IPS-15b (cell line): ENCODE measurements around the gene RC3H1.
"Not testable (repeated sequence)": the region's sequence is repeated elsewhere in the genome, so short reads cannot be mapped to it uniquely, and the experiment has no call there.

Experiments used
- H3K27me3 ChIP-seq: one replicate; pipeline ENCODE4 v1.6.1; 2013; ENCODE audit warnings: low read length; ENCODE audit not compliant: control insufficient read depth, insufficient read depth
- H3K36me3 ChIP-seq: one replicate; pipeline ENCODE4 v1.6.1; 2013; ENCODE audit warnings: low read length; ENCODE audit not compliant: control insufficient read depth, insufficient read depth
- H3K4me1 ChIP-seq: one replicate; pipeline ENCODE4 v1.6.1; 2013; ENCODE audit warnings: mild to moderate bottlenecking, low read length; ENCODE audit not compliant: control insufficient read depth, insufficient read depth
- H3K4me3 ChIP-seq: one replicate; pipeline ENCODE4 v1.5.1; 2013; ENCODE audit warnings: low read depth, low read length
- H3K9ac ChIP-seq: one replicate; pipeline ENCODE4 v1.6.1; 2013; ENCODE audit warnings: low read depth, mild to moderate bottlenecking, low read length
- H3K9me3 ChIP-seq: one replicate; pipeline ENCODE4 v1.6.1; 2013; ENCODE audit warnings: mild to moderate bottlenecking, low read length; ENCODE audit not compliant: control insufficient read depth, insufficient read depth

RC3H1 gene

GRCh38 chr1:173995475-173995874 is 26.7 kb downstream of the RC3H1 start:
- Histone ChIP-seq H3K36me3 (no peaks in the 10 kb centered on the region), H3K27me3 (no peaks in the 10 kb centered on the region), H3K9ac (no peak overlapping the region), H3K4me3 (no peak overlapping the region), H3K4me1 (no peaks in the 10 kb centered on the region), H3K9me3 (no peaks in the 10 kb centered on the region)

GRCh38 chr1:173993948-173994347 is 28.2 kb downstream of the RC3H1 start:
- H3K27me3 ChIP-seq, H3K9ac ChIP-seq, H3K9me3 ChIP-seq, H3K4me1 ChIP-seq, H3K4me3 ChIP-seq, H3K36me3 ChIP-seq: not testable (repeated sequence)

DNA sequence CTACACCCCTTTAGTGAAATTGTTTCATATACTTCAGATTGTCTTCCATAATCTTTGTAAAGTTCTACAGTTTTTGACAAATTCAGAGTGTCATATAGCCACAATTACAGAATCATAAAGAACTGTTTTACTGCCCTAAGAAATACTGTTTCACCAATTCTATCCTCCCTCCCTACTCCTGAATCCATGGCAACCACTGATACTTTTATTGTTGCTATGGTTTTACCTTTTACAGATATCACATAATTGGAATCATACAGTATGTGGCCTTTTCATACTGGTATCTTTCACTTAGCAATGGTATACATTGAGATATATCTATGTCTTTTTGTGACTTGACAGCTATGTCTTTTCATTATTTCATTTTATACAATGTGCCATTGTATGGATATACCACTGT is 34.1 kb downstream of the RC3H1 start:
- no peaks in the 10 kb centered on the region for H3K9me3 ChIP-seq
- no peak overlapping the region for H3K4me3 ChIP-seq
- peaks cover 8% of the 10 kb centered on the region for H3K36me3 ChIP-seq
- H3K4me1 ChIP-seq = no peaks in the 10 kb centered on the region
- H3K27me3 ChIP-seq = no peaks in the 10 kb centered on the region
- H3K9ac ChIP-seq = no peak overlapping the region

GRCh38 chr1:173986951-173987350 is 35.2 kb downstream of the RC3H1 start:
- Histone ChIP-seq H3K4me1 (no peaks in the 10 kb centered on the region), H3K4me3 (no peak overlapping the region), H3K9me3 (no peaks in the 10 kb centered on the region), H3K27me3 (no peaks in the 10 kb centered on the region), H3K9ac (no peak overlapping the region), H3K36me3 (peaks cover 8% of the 10 kb centered on the region)

GRCh38 chr1:173970252-173970651 is 51.9 kb downstream of the RC3H1 start:
- no peaks in the 10 kb centered on the region for H3K9me3 ChIP-seq
- H3K4me1 ChIP-seq = no peaks in the 10 kb centered on the region
- H3K27me3 ChIP-seq = no peaks in the 10 kb centered on the region
- H3K4me3 ChIP-seq = no peak overlapping the region
- peaks cover 6% of the 10 kb centered on the region for H3K36me3 ChIP-seq
- no peak overlapping the region for H3K9ac ChIP-seq

DNA sequence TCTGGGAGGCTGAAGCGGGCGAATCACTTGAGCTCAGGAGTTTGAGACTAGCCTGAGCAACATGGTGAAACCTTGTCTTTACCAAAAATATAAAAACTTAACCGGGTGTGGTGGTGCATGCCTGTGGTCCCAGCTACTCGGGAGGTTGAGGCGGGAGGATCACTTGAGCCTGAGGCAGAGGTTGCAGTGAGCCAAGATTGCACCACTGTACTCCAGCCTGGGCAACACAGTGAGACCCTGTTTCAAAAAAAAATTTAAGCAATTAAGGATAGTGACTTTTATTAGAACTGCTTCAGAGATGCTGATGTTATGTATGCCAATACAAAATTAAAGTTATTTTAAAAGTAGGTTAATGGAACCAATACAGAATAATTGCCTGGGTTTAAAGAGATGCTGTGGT is 56.3 kb downstream of the RC3H1 start:
- H3K4me3 ChIP-seq, H3K9ac ChIP-seq, H3K4me1 ChIP-seq, H3K9me3 ChIP-seq, H3K27me3 ChIP-seq: not testable (repeated sequence)
- peaks cover 12% of the 10 kb centered on the region for H3K36me3 ChIP-seq

DNA sequence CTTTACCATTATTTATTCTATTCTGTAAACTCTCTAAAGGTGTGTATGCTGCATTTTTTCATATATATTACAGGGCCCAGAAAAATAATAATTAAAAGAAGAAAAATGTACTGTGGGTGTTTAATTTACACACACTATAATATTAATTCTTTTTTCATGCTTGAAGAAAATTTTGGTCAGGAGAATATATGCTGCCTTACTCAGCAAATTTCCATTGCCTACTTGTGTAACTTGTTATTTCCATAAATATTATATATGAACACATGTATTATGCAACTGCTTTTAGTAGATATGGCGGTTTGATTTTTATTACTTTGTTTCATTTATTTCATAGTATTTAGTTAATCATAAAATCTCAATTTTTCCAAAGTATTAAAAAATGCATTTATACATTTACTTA is 58.7 kb downstream of the RC3H1 start:
- H3K4me1 ChIP-seq = no peaks in the 10 kb centered on the region
- H3K9ac ChIP-seq = no peak overlapping the region
- peaks cover 18% of the 10 kb centered on the region for H3K36me3 ChIP-seq

DNA sequence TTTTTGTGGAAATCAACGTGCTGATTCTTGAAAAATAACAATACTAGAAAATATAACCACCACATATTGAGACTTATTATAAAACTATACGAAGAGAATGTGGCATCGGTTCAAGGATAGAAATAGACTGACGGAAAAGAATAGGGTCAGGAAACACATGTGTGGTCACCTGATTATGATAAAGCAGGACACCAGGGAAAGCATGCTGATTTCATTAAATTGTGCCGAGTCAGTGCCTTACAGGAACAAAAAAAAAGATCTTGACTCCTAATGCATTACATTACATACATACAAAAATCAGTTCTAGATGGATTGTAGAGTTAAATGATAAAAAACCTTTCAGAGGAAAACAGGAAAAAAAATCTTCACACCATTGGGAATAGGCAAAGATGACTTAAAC is 61.5 kb downstream of the RC3H1 start:
- Histone ChIP-seq H3K4me1 (no peaks in the 10 kb centered on the region), H3K36me3 (peaks cover 13% of the 10 kb centered on the region), H3K4me3 (no peak overlapping the region), H3K9ac (no peak overlapping the region), H3K27me3 (no peaks in the 10 kb centered on the region), H3K9me3 (no peaks in the 10 kb centered on the region)

More for the DNA sequence above, 58.7 kb downstream of the RC3H1 start:
- Histone ChIP-seq H3K27me3 (no peaks in the 10 kb centered on the region), H3K4me3 (no peak overlapping the region), H3K9me3 (no peaks in the 10 kb centered on the region)

DNA sequence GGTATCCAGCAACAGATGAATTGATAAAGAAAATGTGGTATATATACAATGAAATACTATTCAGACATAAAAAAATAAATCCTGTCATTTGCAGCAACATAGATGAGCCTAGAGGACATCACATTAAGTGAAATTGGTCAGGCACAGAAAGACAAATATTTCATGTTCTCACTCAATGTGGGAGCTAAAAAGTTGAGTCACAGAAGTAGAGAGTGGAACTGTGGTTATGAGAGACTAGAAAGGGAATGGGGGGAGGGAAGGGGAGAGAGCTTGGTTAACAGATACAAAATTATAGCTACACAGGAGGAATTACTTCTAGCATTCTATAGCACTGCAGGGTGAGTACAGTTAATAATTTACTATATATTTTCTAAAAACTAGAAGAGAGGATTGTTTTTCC is 68.0 kb downstream of the RC3H1 start:
- Histone ChIP-seq H3K4me1 (no peaks in the 10 kb centered on the region), H3K9ac (no peak overlapping the region), H3K36me3 (peaks cover 2% of the 10 kb centered on the region), H3K4me3 (no peak overlapping the region), H3K27me3 (no peaks in the 10 kb centered on the region), H3K9me3 (no peaks in the 10 kb centered on the region)

GRCh38 chr1:173948594-173948993 is 73.6 kb downstream of the RC3H1 start:
- Histone ChIP-seq H3K9ac (no peak overlapping the region), H3K4me3 (no peak overlapping the region), H3K4me1 (no peaks in the 10 kb centered on the region), H3K9me3 (no peaks in the 10 kb centered on the region), H3K36me3 (peaks cover 15% of the 10 kb centered on the region), H3K27me3 (no peaks in the 10 kb centered on the region)

DNA sequence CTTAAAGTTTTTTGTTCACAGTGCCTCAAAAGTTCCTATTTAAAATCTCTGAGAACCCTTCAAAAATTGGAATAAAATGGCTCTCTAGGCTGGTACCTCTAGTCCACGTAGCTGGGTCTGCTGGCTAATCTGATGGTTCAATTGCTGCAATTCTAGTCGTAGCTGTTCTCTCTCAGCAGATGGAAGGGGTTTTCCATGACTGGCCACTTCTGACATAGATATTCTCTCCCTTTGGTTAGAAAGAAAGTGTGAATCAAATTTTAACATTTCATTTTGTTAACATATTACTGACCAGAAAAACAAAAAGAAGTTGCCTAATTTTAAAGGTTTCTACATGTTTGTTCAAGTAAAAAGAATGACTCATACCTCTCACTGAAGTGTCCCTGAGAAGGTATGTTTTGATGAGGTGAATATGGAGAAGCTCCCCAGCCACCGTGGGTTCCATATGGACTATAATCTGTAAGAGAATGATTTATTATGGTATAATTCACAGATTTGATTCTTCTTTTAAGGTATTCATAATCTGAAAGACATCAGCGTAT is 75.7 kb downstream of the RC3H1 start:
- Histone ChIP-seq H3K27me3 (no peaks in the 10 kb centered on the region), H3K36me3 (peaks cover 15% of the 10 kb centered on the region), H3K9ac (no peak overlapping the region), H3K4me1 (no peaks in the 10 kb centered on the region), H3K4me3 (no peak overlapping the region), H3K9me3 (no peaks in the 10 kb centered on the region)

DNA sequence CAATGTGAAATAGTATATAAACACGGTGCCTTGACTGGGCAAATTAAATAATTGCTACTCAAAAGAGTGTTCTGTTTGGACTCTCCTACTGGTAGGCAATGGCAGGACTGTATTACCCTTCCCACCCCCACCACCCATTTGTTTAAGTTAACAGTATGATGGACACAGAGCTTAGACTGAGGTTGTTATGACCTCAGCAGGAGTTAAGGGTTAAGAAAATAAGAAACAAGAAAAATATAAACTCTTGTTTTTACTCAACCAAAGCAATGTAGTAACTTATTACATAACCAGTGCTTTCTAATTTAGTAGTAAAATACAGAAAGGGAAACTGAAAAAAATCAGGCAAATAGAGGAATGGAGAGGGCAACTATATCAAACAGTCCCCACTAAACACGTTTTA is 85.1 kb downstream of the RC3H1 start:
- peaks cover 10% of the 10 kb centered on the region for H3K4me1 ChIP-seq
- H3K9me3 ChIP-seq = no peaks in the 10 kb centered on the region
- no peak overlapping the region for H3K4me3 ChIP-seq
- peaks cover 9% of the 10 kb centered on the region for H3K36me3 ChIP-seq
- no peak overlapping the region for H3K9ac ChIP-seq
- no peaks in the 10 kb centered on the region for H3K27me3 ChIP-seq

- Histone ChIP-seq H3K27me3 (no peaks in the 10 kb centered on the region), H3K9me3 (no peaks in the 10 kb centered on the region), H3K4me3 (no peak overlapping the region), H3K9ac (no peak overlapping the region), H3K36me3 (peaks cover 6% of the 10 kb centered on the region), H3K4me1 (peaks cover 10% of the 10 kb centered on the region)
Observed at GRCh38 chr1:173934440-173934839, 87.7 kb downstream of the RC3H1 start.
